GM23338 (cell line): Measurements from ENCODE around the gene PIK3CB. TPM values are rescaled to one million over a fixed set of nuclear protein-coding genes. Genes with fewer than 3 reads are reported as not detected.

Source experiments
- ATAC-seq: fragments of 200-7000 bp; cut with Tn5 transposase; 3 replicates; pipeline ENCODE4 v1.9.1; 2020
- DNase-seq: peaks from one replicate; pipeline ENCODE4 v3.0.0-alpha.2; 2015; ENCODE audit warnings: low spot score
- H2AFZ ChIP-seq: fragments of 200-600 bp; sonication (generic); 2 replicates; pipeline ENCODE4 v1.8.0; 2016; ENCODE audit warnings: antibody characterized with exemption, mild to moderate bottlenecking, moderate library complexity
- H3F3A ChIP-seq: fragments of 200-600 bp; sonication (generic); replicated peaks from 2 replicates; pipeline ENCODE4 v1.8.0; 2017; ENCODE audit warnings: antibody characterized with exemption, mixed run types, low read depth
- H3K27ac ChIP-seq: fragments of 200-600 bp; sonication (generic); 2 replicates; pipeline ENCODE4 v1.6.1; 2016; ENCODE audit warnings: low read depth
- H3K27me3 ChIP-seq: fragments of 200-600 bp; sonication (generic); 2 replicates; pipeline ENCODE4 v1.8.0; 2016; ENCODE audit warnings: mild to moderate bottlenecking, mixed run types, moderate library complexity; ENCODE audit not compliant: insufficient read depth
- H3K36me3 ChIP-seq: fragments of 200-600 bp; sonication (generic); 2 replicates; pipeline ENCODE4 v1.8.0; 2016; ENCODE audit warnings: mild to moderate bottlenecking; ENCODE audit not compliant: insufficient read depth
- H3K4me1 ChIP-seq: fragments of 200-600 bp; sonication (generic); 2 replicates; pipeline ENCODE4 v1.8.0; 2016; ENCODE audit warnings: mild to moderate bottlenecking, moderate library complexity; ENCODE audit not compliant: insufficient read depth
- H3K4me2 ChIP-seq: fragments of 200-600 bp; sonication (generic); 2 replicates; pipeline ENCODE4 v1.7.1; 2017; ENCODE audit warnings: mixed run types
- H3K4me3 ChIP-seq: fragments of 200-600 bp; sonication (generic); 2 replicates; pipeline ENCODE4 v1.6.1; 2016; ENCODE audit warnings: mixed run types
- H3K79me2 ChIP-seq: fragments of 200-600 bp; sonication (generic); replicated peaks from 2 replicates; pipeline ENCODE4 v1.8.0; 2017; ENCODE audit warnings: mild to moderate bottlenecking; ENCODE audit not compliant: insufficient read depth
- H3K9me2 ChIP-seq: fragments of 200-600 bp; sonication (generic); 2 replicates; pipeline ENCODE4 v1.8.0; 2017; ENCODE audit not compliant: insufficient read depth
- H4K20me1 ChIP-seq: fragments of 200-600 bp; sonication (generic); replicated peaks from 2 replicates; pipeline ENCODE4 v1.8.0; 2017; ENCODE audit warnings: mild to moderate bottlenecking; ENCODE audit not compliant: insufficient read depth
- H3K27ac Mint-ChIP-seq: 2 replicates; pipeline ENCODE4 v1.8.0; 2020; ENCODE audit warnings: inconsistent platforms, mild to moderate bottlenecking, moderate library complexity, mixed read lengths
- H3K27me3 Mint-ChIP-seq: 3 replicates; pipeline ENCODE4 v1.8.0; 2022; ENCODE audit warnings: low read depth, mild to moderate bottlenecking, moderate library complexity, mixed read lengths, inconsistent platforms; ENCODE audit not compliant: insufficient read depth, poor library complexity
- H3K36me3 Mint-ChIP-seq: 3 replicates; pipeline ENCODE4 v1.8.0; 2021; ENCODE audit warnings: low read depth, mild to moderate bottlenecking, inconsistent platforms, moderate library complexity, mixed read lengths
- H3K4me1 Mint-ChIP-seq: 3 replicates; pipeline ENCODE4 v1.8.0; 2020; ENCODE audit warnings: mild to moderate bottlenecking, inconsistent platforms, mixed read lengths
- H3K4me3 Mint-ChIP-seq: 3 replicates; pipeline ENCODE4 v1.8.0; 2021; ENCODE audit warnings: moderate library complexity, mild to moderate bottlenecking, inconsistent platforms, mixed read lengths
- H3K9me3 Mint-ChIP-seq: 3 replicates; pipeline ENCODE4 v1.8.0; 2020; ENCODE audit warnings: moderate library complexity, mild to moderate bottlenecking, inconsistent platforms, mixed read lengths
- CREB1 ChIP-seq: fragments of 250-450 bp; sonication (Bioruptor Pico); IDR thresholded peaks from 2 replicates; pipeline ENCODE4 v1.5.0; 2020; ENCODE audit warnings: low read depth, mild to moderate bottlenecking, moderate library complexity
- EZH2 ChIP-seq: fragments of 200-600 bp; sonication (generic); IDR thresholded peaks from one replicate; pipeline ENCODE4 v1.8.0; 2017; ENCODE audit warnings: antibody characterized with exemption, mild to moderate bottlenecking, low read depth; ENCODE audit not compliant: unreplicated experiment
- EZH2phosphoT487 ChIP-seq: fragments of 200-600 bp; sonication (generic); IDR thresholded peaks from one replicate; pipeline ENCODE4 v1.8.1; 2018; ENCODE audit warnings: antibody characterized with exemption; ENCODE audit not compliant: unreplicated experiment
- JUNB ChIP-seq: IDR thresholded peaks from one replicate; pipeline ENCODE4 v1.6.1; 2016; ENCODE audit warnings: antibody characterized with exemption; ENCODE audit not compliant: unreplicated experiment
- NANOG ChIP-seq: IDR thresholded peaks from 2 replicates; pipeline ENCODE4 v1.6.1; 2016; ENCODE audit warnings: antibody characterized with exemption, borderline replicate concordance
- POLR2AphosphoS5 ChIP-seq: IDR thresholded peaks from 2 replicates; pipeline ENCODE4 v1.6.1; 2016; ENCODE audit warnings: antibody characterized with exemption, low read depth
- STAT1 ChIP-seq: IDR thresholded peaks from one replicate; pipeline ENCODE4 v1.6.1; 2016; ENCODE audit warnings: antibody characterized with exemption; ENCODE audit not compliant: unreplicated experiment
- ZNF114 ChIP-seq: fragments of 250-450 bp; sonication (Bioruptor Pico); IDR thresholded peaks from 2 replicates; pipeline ENCODE4 v1.5.0; 2020; ENCODE audit warnings: mild to moderate bottlenecking, moderate library complexity
- ZNF331 ChIP-seq: fragments of 250-450 bp; sonication (Bioruptor Pico); IDR thresholded peaks from 2 replicates; pipeline ENCODE4 v1.5.0; 2020; ENCODE audit warnings: low read depth, mild to moderate bottlenecking, moderate library complexity
- polyA plus RNA-seq: library from polyadenylated mRNA; unstranded; fragments of >200 nt; fragmentation: Nextera tagmentation; extraction: Ambion mirVana; gene quantifications from 2 replicates; pipeline ENCODE4 v1.2.1, GENCODE V29; 2016
- total RNA-seq: library from RNA; depleted of rRNA; stranded (reverse); fragments of >200 nt; shearing (Covaris generic); gene quantifications from 2 replicates; pipeline ENCODE4 v1.2.3, GENCODE V29; 2014
- TF ChIP-seq, protein P1 (sequence below): fragments of 250-450 bp; sonication (Bioruptor Pico); IDR thresholded peaks from 2 replicates; pipeline ENCODE4 v1.5.0; 2020; ENCODE audit warnings: mild to moderate bottlenecking, moderate library complexity
- TF ChIP-seq, protein P2 (sequence below): IDR thresholded peaks from 2 replicates; pipeline ENCODE4 v1.6.1; 2016; ENCODE audit warnings: antibody characterized with exemption
- TF ChIP-seq, protein P3 (sequence below): IDR thresholded peaks from one replicate; pipeline ENCODE4 v1.6.1; 2018; ENCODE audit warnings: antibody characterized with exemption; ENCODE audit not compliant: unreplicated experiment
- TF ChIP-seq, protein P4 (sequence below), 2 experiments: fragments of 200-600 bp in 1 of 2; sonication (generic) in 1 of 2; conservative IDR thresholded peaks; 2 replicates each; pipeline versions ENCODE4 v1.5.1 to v1.6.1; 2016 to 2017; ENCODE audit warnings: antibody characterized with exemption in 2 of 2, low read depth in 2 of 2, mild to moderate bottlenecking in 2 of 2, moderate library complexity in 1 of 2

Gene PIK3CB
- total and polyA plus RNA-seq, 2 experiments from 2014 or later = 13.3 to 32.4 TPM

DNA sequence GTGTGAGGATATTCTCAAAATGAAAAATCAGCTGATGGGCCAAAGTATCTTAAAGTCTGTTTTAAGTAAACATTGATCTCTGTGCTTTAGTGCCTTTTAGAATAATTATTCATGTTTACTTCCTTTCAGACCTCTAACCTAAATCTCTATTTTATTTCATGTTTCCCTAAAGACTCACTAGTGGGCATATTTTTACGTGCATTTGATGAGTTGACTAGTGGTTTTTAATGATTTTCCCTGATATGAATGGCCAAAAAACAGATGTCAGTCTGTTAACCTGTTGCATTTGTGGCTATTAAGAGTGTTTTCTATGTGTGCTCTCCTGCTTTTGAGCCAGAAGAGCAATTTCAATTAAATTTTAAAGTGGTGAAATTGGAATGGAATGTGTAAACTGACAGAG is 219.3 kb downstream of the PIK3CB start:
- peaks cover 4% of the 10 kb centered on the region for H3K4me1 Mint-ChIP-seq
- Histone ChIP-seq H3K27me3 (no peaks in the 10 kb centered on the region), H3K4me1 (peaks cover 7% of the 10 kb centered on the region; the same call in 1 of the 2 replicates), H3F3A (no peaks in the 10 kb centered on the region), H3K36me3 (no peaks in the 10 kb centered on the region), H4K20me1 (no peaks in the 10 kb centered on the region; the same call in 1 of the 2 replicates), H3K9me2 (no peaks in the 10 kb centered on the region), H3K4me3 (no peak overlapping the region), H2AFZ (no peak overlapping the region), H3K4me2 (no peak overlapping the region), H3K79me2 (no peaks in the 10 kb centered on the region), H3K27ac (no peak overlapping the region)
- no peaks in the 10 kb centered on the region for H3K9me3 Mint-ChIP-seq
- no peaks in the 10 kb centered on the region for H3K36me3 Mint-ChIP-seq
- ATAC-seq = no peak
- H3K27ac Mint-ChIP-seq = no peak overlapping the region
- peaks cover 2% of the 10 kb centered on the region for H3K27me3 Mint-ChIP-seq
- no peak for DNase-seq
- no peak overlapping the region for H3K4me3 Mint-ChIP-seq
- TF ChIP-seq, protein P1, sequence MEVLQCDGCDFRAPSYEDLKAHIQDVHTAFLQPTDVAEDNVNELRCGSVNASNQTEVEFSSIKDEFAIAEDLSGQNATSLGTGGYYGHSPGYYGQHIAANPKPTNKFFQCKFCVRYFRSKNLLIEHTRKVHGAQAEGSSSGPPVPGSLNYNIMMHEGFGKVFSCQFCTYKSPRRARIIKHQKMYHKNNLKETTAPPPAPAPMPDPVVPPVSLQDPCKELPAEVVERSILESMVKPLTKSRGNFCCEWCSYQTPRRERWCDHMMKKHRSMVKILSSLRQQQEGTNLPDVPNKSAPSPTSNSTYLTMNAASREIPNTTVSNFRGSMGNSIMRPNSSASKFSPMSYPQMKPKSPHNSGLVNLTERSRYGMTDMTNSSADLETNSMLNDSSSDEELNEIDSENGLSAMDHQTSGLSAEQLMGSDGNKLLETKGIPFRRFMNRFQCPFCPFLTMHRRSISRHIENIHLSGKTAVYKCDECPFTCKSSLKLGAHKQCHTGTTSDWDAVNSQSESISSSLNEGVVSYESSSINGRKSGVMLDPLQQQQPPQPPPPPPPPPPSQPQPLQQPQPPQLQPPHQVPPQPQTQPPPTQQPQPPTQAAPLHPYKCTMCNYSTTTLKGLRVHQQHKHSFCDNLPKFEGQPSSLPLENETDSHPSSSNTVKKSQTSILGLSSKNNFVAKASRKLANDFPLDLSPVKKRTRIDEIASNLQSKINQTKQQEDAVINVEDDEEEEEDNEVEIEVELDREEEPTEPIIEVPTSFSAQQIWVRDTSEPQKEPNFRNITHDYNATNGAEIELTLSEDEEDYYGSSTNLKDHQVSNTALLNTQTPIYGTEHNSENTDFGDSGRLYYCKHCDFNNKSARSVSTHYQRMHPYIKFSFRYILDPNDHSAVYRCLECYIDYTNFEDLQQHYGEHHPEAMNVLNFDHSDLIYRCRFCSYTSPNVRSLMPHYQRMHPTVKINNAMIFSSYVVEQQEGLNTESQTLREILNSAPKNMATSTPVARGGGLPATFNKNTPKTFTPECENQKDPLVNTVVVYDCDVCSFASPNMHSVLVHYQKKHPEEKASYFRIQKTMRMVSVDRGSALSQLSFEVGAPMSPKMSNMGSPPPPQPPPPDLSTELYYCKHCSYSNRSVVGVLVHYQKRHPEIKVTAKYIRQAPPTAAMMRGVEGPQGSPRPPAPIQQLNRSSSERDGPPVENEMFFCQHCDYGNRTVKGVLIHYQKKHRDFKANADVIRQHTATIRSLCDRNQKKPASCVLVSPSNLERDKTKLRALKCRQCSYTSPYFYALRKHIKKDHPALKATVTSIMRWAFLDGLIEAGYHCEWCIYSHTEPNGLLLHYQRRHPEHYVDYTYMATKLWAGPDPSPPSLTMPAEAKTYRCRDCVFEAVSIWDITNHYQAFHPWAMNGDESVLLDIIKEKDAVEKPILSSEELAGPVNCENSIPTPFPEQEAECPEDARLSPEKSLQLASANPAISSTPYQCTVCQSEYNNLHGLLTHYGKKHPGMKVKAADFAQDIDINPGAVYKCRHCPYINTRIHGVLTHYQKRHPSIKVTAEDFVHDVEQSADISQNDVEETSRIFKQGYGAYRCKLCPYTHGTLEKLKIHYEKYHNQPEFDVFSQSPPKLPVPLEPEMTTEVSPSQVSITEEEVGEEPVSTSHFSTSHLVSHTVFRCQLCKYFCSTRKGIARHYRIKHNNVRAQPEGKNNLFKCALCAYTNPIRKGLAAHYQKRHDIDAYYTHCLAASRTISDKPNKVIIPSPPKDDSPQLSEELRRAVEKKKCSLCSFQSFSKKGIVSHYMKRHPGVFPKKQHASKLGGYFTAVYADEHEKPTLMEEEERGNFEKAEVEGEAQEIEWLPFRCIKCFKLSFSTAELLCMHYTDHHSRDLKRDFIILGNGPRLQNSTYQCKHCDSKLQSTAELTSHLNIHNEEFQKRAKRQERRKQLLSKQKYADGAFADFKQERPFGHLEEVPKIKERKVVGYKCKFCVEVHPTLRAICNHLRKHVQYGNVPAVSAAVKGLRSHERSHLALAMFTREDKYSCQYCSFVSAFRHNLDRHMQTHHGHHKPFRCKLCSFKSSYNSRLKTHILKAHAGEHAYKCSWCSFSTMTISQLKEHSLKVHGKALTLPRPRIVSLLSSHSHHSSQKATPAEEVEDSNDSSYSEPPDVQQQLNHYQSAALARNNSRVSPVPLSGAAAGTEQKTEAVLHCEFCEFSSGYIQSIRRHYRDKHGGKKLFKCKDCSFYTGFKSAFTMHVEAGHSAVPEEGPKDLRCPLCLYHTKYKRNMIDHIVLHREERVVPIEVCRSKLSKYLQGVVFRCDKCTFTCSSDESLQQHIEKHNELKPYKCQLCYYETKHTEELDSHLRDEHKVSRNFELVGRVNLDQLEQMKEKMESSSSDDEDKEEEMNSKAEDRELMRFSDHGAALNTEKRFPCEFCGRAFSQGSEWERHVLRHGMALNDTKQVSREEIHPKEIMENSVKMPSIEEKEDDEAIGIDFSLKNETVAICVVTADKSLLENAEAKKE (CRISPR knock-in tag) = no peak
- TF ChIP-seq, protein P2, sequence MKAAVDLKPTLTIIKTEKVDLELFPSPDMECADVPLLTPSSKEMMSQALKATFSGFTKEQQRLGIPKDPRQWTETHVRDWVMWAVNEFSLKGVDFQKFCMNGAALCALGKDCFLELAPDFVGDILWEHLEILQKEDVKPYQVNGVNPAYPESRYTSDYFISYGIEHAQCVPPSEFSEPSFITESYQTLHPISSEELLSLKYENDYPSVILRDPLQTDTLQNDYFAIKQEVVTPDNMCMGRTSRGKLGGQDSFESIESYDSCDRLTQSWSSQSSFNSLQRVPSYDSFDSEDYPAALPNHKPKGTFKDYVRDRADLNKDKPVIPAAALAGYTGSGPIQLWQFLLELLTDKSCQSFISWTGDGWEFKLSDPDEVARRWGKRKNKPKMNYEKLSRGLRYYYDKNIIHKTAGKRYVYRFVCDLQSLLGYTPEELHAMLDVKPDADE = no peak
- TF ChIP-seq STAT1 (no peak), NANOG (no peak), ZNF114 (CRISPR knock-in tag) (no peak), CREB1 (CRISPR knock-in tag) (no peak), EZH2 (no peak), EZH2phosphoT487 (no peak), ZNF331 (no peak), POLR2AphosphoS5 (no peak), JUNB (no peak)
- TF ChIP-seq, protein P3, sequence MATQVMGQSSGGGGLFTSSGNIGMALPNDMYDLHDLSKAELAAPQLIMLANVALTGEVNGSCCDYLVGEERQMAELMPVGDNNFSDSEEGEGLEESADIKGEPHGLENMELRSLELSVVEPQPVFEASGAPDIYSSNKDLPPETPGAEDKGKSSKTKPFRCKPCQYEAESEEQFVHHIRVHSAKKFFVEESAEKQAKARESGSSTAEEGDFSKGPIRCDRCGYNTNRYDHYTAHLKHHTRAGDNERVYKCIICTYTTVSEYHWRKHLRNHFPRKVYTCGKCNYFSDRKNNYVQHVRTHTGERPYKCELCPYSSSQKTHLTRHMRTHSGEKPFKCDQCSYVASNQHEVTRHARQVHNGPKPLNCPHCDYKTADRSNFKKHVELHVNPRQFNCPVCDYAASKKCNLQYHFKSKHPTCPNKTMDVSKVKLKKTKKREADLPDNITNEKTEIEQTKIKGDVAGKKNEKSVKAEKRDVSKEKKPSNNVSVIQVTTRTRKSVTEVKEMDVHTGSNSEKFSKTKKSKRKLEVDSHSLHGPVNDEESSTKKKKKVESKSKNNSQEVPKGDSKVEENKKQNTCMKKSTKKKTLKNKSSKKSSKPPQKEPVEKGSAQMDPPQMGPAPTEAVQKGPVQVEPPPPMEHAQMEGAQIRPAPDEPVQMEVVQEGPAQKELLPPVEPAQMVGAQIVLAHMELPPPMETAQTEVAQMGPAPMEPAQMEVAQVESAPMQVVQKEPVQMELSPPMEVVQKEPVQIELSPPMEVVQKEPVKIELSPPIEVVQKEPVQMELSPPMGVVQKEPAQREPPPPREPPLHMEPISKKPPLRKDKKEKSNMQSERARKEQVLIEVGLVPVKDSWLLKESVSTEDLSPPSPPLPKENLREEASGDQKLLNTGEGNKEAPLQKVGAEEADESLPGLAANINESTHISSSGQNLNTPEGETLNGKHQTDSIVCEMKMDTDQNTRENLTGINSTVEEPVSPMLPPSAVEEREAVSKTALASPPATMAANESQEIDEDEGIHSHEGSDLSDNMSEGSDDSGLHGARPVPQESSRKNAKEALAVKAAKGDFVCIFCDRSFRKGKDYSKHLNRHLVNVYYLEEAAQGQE = no peak
- TF ChIP-seq, protein P4, sequence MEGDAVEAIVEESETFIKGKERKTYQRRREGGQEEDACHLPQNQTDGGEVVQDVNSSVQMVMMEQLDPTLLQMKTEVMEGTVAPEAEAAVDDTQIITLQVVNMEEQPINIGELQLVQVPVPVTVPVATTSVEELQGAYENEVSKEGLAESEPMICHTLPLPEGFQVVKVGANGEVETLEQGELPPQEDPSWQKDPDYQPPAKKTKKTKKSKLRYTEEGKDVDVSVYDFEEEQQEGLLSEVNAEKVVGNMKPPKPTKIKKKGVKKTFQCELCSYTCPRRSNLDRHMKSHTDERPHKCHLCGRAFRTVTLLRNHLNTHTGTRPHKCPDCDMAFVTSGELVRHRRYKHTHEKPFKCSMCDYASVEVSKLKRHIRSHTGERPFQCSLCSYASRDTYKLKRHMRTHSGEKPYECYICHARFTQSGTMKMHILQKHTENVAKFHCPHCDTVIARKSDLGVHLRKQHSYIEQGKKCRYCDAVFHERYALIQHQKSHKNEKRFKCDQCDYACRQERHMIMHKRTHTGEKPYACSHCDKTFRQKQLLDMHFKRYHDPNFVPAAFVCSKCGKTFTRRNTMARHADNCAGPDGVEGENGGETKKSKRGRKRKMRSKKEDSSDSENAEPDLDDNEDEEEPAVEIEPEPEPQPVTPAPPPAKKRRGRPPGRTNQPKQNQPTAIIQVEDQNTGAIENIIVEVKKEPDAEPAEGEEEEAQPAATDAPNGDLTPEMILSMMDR (conservative IDR thresholded peaks at IDR 0.05; ENCODE audit: low read depth in 2 of 2) = no peak
